NOMO-1 treated with dmso at 0.1 percent for 144 hours (cell line): Measurements from ENCODE around the gene NEUROG2.
"Not testable (repeated sequence)": the region's sequence is repeated elsewhere in the genome, so short reads cannot be mapped to it uniquely, and the experiment has no call there.

Experiments
- DNase-seq: peaks from one replicate; lab custom pipeline; 2025; ENCODE audit not compliant: unreplicated experiment; lab: John Stamatoyannopoulos, UW

The NEUROG2 gene

GRCh38 chr4:112492321-112492720, 23.7 kb downstream of the NEUROG2 start:
- no peak for DNase-seq

GRCh38 chr4:112490808-112491207, 25.2 kb downstream of the NEUROG2 start:
- not testable (repeated sequence) for DNase-seq

- no peak for DNase-seq
These were observed 30.1 kb downstream of the NEUROG2 start for GRCh38 chr4:112485930-112486329.

- no peak for DNase-seq
These were observed 42.0 kb downstream of the NEUROG2 start for GRCh38 chr4:112473985-112474384.

- DNase-seq: no peak
These were observed 43.7 kb downstream of the NEUROG2 start for GRCh38 chr4:112472318-112472717.
